T1000 (cell line): ENCODE data around the gene PTPRK.
"Not testable (repeated sequence)": the region's sequence is repeated elsewhere in the genome, so short reads cannot be mapped to it uniquely, and the experiment has no call there.

Experiments
- DNase-seq: peaks from one replicate; lab custom pipeline; 2025; ENCODE audit warnings: mixed read lengths; lab: John Stamatoyannopoulos, UW

Gene PTPRK

DNA sequence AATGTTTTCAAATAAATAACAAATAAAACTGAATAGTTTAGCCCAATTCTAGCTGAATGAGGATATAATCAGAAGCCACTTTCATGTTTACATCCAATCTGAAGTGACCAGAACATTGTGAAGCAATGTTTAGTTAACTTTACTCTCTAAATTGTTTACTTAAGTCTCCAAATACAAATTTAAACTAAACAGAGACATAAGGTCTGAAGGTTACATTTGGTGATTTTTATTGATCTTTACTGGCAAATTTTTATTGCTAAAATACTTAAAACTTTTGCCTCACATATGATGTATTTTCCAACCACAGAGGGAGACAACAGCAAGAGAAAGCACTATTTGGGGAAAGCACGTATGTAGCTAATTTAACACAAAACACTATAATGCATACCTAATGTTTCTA lies 512.7 kb downstream of the PTPRK start:
- no peak for DNase-seq

DNA sequence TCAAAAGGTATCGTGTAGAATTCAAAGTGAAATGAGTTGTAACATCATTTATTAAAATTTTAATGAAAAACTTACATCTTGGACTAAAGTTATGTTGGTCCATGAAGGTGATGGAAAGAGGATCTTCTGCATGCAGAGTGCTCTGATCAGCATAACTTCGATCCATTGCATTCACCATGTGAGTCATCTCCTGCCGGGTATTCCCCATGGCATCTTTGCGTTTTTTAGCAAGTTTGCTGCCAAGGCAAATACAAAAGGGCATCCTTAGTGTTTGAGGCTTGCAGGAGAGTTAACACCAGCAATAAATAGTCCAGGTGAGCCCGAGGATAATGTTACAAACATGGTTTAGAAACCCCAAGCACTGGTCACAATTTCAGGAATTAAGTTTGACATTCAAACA lies 515.4 kb downstream of the PTPRK start:
- no peak for DNase-seq

DNA sequence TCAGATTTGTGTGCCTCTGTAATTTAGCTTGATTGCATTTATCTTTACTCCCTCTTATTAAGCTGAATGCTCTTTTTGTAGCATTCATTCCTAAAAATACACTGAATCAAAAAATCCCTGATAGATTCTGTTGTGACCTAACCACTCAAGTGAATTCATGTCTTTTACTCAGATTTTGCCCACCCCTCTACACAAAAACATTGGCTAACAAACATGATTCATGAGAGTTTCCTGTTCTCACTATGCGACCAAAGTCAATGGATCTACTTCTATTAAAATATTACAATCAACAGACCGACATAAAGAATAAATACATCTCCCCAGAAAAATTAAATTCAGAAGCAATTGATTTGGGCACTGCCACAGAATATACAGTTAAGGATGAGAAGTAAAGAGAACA lies 520.0 kb downstream of the PTPRK start:
- no peak for DNase-seq

DNA sequence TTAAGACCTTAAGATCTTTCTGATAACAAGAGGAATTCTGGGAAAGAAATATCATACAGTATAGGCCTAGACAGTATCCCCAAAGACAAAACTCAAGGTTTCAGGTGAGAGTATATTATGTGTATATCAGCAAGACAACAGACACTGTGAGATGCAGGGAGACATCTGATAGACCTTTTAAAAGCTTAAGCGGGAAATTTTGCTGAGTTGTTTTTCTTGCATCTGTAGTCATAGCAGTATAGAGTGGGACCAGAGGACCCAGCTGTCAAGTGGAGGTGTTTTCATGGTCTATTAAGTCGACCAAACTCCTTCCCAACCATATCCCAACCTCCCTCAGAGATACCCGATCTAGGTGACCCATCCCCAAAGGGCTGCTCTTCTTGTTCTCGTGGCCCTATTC lies 521.4 kb downstream of the PTPRK start:
- DNase-seq, result no peak

DNA sequence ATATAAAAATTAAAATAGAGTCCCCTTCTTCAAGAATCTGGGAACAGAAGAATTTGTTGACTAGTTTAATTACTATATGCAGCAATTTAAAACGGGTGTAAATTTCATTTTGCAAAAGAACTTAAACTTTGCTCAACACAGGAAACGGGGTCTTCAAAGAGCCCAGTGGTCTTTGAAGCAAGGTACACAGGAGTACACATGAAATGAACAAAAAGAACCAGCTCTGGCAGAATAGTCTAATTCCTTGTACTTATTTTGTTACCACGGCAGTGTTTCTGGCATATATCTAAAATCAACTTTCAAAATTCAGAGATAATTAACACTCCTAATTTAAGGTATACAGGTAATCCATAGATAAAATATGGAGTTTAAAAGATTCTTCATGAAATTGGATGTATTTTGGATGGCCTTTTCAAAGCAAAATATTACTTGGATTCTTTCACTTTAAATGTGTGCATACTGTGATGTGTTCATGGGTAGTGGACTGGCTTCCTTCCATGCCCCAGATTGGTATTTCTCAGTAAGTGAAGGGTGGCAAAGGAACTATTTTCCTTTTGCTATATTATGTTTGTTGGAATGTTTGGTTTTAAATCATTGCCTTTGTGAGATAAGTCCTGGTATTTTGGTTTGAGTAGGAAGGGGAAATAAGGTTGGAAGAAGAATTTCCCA lies 522.8 kb downstream of the PTPRK start:
- DNase-seq, result no peak

DNA sequence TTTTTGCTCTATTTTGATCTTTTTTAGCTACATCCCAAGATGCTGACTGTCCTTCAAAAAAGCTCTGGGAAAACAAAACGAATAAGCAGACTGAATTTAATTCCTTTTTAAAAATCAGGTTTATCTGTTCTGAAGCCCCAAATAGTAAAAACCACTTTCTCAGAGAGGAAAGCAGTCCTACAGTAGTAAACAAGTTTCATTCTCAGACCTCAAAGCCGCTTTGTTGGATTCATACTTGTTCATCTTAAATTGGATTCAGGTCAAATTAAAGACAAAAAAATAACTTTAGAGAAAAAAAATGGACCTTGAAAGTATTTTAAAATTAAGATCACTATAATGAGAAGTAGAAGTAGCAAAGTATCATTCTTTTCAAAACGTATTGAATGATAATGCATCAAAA lies 523.5 kb downstream of the PTPRK start:
- DNase-seq, result no peak

GRCh38 chr6:127992144-127992543 lies 528.3 kb downstream of the PTPRK start:
- no peak for DNase-seq

DNA sequence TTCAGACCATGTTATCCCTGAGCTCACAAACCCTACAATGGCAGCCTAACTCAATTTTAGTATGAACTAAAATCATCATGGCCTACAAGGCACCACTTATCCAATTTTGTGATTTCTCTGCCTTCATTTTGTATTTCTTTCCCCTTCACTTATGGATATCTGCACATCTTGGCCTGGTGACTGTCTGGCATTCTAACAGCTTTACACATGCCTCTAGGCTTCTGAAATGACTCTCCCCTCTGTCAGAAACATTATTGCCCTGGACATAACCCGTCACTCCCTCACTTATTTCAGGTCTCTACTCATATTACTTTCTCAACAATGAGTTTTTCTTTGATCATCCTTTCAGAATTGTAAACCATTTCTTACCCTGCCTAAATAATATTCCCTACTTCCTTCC lies 530.3 kb downstream of the PTPRK start:
- DNase-seq, result no peak

DNA sequence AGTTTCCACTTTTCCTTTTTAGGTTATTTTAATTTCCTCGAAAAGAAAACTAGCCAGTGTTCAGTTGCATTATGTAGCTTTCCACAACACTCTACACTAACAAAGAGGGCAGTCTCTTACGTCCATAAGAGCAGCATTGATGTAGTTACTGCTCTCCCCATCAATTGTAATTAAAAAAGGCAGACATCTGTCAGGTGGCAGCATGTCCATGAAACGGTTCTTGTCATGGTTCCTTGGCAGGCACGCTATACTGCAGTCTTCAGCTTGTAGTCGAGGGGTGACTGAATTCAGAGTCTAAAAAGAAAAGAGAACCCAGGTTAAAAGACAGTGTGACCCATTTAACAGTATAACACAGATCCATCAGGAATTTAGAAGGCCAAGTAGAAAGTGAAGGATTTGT lies 539.4 kb downstream of the PTPRK start:
- DNase-seq, result no peak

GRCh38 chr6:127978185-127978584 lies 542.2 kb downstream of the PTPRK start:
- not testable (repeated sequence) for DNase-seq

GRCh38 chr6:127976796-127977195 lies 543.6 kb downstream of the PTPRK start:
- DNase-seq, result no peak

- no peak for DNase-seq
These were observed 544.3 kb downstream of the PTPRK start for GRCh38 chr6:127976111-127976510.

DNA sequence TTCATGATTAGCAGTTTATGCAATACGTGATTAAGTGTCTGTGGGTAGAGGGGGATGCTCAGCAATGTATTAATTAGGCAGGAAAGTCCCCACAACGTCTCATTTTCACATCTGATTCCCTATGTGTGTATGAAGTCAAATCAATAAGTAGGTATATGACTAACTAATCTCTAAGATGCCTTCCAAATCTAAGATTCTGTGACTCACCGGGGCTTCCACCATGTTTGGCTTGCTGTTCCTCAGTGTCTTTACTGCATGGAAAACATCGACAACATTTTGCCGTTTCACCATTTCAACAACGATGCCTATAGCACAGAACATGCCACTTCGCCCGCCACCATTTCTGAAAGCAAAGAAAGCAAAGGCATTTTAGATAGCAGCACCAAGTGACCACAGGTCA lies 547.6 kb downstream of the PTPRK start:
- no peak for DNase-seq

DNA sequence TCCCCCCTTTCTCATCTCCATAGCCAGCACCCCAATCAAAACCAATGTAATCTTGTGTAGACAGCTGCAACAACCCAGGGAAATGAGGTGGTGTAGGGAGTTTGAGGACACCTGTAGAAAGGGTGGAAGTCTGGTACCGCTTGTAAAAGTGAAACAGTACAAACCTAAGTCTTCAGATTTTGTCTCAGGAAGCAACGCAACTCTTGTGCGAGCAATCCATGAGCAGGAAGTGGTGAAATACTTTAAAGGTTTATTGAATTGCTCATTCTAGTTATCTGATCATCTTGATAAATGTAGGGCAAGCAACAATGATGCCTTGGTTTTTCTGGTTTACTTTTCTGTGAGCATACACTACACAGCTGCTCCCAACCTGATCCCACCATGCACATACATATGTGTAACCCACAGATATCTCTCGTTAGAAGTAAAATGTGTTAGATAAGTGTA lies 548.4 kb downstream of the PTPRK start:
- DNase-seq, result peak; percentile 19

- DNase-seq, result no peak
These were observed 549.0 kb downstream of the PTPRK start for GRCh38 chr6:127971386-127971785.

DNA sequence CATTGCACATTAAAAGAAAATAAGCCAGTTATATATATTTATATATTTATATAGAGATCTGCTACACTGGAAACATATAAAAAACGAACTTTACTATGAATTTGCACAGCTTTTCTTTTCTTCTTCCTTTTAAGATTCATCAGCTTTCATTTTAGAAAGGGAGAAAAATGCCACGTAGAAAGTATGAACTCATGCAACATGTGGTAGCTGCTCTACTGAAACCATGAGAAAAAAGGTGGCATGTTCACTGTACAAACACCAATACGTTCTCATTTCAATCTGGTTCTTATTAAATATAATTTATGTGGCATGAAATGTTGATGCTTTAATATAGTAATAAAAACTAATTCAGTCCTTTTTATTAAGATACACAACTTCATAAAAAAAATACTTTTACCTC lies 550.7 kb downstream of the PTPRK start:
- no peak for DNase-seq

DNA sequence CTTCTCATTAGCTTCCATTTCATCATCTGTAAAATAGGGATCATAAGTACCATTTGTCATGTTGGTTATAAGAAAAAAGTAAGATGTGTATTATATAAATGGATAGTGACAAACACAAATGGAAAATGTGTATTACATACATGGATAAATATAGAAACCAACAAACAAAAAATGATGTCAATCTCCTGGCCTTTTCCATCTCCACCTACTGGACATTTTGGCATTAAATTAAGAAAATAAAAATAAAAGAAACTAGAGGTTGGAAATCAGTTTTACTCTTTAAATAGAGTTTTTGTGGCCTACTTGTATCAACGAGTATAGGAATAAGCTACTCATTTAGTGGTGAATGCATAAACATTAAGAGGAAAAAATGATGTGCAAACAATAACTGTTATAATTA lies 552.0 kb downstream of the PTPRK start:
- DNase-seq, result no peak

DNA sequence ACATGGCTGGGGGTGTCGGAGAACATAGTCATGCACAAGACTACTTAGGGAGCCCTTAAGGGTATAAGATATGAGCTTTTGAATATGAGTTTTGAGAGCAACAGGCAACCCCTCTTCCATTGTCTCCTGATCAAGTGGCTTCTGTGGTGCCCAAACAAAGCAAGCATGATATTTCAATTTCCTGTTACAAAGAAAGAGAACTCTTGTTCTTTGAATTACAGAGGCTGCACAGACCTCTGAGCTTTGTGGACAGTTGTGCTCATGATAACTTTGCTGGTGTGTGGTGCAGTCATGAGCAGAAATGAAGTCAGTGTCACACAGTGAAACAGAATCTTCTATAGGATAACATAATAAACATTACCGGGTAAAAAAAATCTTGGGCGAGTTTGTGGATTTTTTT lies 552.7 kb downstream of the PTPRK start:
- DNase-seq, result no peak

DNA sequence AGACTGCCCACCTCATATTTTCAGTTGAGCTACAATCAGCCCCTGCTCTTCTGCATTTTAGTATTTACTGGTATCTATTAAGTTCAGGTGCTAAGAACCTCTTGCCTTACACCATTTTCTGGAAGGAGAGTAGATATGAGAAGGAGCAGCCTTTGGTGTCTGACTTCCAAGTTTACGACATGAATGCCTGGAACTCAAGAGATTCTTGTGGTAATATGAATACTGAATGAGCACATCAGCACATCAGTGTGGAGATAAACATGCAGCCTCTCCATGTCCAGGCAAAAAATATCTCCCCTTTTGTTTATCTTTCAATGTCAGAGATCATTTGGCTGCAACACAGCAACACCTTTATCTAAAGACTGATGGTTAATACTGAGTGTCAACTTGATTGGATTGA lies 553.8 kb downstream of the PTPRK start:
- DNase-seq, result no peak

DNA sequence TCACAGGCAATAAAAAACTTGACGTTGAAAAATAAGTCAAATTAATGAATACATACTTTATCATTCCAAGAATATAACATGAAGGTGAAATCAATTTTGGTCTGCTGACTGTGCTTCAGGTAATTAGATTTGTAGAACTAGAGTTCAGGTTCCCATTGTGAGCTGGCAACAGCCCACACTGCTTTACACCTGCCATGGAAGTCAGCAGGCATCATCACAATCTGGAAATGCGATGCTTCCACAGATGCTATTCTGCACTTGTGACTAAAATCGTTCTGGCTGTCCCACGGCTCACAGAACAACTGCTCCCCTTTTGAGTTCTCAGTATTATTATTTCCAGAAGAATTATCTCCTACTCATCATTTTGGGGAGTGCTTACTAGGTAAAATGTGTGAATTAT lies 556.9 kb downstream of the PTPRK start:
- DNase-seq, result no peak

DNA sequence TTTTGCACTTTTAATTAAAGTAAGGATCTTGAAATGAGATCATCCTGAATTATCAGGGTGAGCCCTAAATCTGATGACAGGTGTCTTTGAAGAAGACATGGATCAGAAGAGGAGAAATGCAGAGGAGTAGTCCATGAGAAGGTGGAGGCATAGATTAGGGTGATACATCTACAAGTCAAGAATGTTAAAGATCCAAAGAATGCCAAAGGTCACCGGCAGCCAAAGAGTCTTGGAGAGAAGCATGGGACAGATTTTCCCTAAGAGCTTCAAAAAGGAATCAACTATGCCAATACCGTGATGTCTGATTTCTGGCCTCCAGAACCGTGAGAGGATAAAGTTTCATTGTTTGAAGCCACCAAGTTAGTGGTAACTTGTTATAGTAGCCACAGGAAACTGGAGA lies 560.5 kb downstream of the PTPRK start:
- DNase-seq, result no peak

DNA sequence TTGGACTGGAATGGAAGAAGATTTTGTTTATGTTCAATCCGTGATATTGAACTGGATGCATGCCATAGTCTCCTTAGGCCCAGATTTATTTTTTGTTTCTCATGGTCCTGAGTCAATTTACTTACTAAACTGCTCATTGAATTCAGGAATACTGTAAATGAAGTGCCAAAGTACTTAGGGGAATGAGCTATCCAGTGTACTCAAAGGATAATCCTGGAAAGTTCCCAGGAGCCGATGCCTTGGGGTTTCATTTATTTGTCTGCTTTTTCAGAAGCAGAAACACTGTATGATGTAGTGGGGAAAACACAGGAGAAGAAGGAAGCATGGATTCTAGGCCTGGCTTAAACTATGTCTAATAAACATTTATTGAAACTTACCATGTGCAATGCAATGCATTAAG lies 563.4 kb downstream of the PTPRK start:
- DNase-seq, result no peak

DNA sequence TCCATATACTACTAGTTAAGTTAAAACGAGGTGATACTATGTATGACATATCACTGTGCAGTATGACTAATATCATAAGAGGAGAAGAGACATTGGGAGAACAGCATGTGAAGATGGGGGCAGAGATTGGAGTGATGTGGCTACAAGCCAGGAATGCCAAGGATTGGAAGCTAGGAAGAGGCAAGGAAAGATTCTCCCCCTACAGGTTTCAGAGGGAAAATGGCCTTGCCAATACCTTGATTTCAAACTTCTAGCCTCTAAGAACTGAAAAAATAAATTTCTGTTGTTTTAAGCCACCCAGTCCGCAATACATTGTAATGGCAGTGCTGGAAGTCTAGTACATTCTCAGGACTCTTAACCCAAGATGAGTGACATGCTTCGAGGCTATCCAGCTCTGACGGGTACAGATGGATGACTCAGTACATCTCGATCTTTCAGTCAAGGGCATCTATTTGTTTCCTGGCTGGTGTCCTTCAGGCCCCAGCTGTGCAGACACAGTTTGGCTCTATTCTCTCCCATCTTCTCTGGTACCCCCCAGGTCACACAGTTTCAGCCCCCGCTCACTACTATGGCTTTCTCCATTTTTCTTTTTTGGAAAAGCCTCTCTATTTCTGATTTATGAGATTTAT lies 564.0 kb downstream of the PTPRK start:
- no peak for DNase-seq

DNA sequence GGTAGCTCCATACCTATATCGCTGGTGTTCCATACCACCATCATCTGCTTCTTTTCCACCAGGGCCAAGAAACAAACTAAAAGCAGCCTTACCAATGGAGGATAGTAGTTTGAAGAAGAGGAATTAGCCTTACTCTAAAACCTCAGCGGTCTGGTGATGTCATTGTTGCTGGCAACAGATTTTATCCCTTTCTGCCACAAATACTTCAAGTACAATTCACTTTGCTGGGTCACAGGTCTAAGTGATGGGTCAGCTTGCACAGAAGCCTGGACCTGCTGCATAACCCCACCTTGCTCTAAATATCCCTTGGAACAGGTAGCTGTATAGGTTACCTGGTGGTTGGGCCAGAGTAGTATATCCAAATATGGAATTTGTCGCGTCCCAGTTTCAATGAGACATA lies 566.3 kb downstream of the PTPRK start:
- no peak for DNase-seq
